ENCODE data around the gene ESYT1.

Gene ESYT1, protein sequence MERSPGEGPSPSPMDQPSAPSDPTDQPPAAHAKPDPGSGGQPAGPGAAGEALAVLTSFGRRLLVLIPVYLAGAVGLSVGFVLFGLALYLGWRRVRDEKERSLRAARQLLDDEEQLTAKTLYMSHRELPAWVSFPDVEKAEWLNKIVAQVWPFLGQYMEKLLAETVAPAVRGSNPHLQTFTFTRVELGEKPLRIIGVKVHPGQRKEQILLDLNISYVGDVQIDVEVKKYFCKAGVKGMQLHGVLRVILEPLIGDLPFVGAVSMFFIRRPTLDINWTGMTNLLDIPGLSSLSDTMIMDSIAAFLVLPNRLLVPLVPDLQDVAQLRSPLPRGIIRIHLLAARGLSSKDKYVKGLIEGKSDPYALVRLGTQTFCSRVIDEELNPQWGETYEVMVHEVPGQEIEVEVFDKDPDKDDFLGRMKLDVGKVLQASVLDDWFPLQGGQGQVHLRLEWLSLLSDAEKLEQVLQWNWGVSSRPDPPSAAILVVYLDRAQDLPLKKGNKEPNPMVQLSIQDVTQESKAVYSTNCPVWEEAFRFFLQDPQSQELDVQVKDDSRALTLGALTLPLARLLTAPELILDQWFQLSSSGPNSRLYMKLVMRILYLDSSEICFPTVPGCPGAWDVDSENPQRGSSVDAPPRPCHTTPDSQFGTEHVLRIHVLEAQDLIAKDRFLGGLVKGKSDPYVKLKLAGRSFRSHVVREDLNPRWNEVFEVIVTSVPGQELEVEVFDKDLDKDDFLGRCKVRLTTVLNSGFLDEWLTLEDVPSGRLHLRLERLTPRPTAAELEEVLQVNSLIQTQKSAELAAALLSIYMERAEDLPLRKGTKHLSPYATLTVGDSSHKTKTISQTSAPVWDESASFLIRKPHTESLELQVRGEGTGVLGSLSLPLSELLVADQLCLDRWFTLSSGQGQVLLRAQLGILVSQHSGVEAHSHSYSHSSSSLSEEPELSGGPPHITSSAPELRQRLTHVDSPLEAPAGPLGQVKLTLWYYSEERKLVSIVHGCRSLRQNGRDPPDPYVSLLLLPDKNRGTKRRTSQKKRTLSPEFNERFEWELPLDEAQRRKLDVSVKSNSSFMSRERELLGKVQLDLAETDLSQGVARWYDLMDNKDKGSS

DNA sequence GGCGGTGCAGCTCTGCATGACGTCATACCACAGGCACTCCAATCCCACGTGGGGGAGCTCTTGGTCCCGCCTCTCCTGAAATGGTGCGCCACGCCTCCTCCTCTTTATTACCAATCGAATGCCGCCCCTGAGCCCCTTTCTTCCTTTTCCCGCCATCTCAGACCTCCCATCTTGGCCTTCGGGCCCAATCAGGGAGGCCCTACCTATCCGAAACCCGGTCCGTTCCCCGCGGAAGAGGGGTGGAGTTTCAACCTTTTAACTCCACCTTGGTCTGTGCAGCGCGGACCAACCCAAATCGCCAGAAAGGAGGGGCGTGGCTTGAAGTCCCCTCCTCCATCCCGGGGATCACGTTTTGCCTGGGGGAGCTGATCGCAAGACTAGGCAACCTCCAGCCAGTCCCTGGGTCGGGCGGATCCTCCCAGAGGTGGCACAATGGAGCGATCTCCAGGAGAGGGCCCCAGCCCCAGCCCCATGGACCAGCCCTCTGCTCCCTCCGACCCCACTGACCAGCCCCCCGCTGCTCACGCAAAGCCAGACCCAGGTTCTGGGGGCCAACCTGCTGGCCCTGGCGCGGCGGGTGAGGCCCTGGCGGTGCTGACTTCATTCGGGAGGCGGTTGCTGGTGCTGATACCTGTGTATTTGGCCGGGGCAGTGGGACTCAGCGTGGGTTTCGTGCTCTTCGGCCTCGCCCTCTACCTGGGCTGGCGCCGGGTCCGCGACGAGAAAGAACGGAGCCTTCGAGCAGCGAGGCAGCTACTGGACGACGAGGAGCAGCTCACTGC is at the start of gene ESYT1:
TSS of gene ESYT1 (plus strand) at position 380 of the 782 bp plus-strand sequence. CDS start at position 433, 53 bp downstream.
- intact Hi-C loops (cut with DNase I) = loop anchor here (2.0 to 10.0 kb wide), 2 partner anchors 31 to 337 kb away; partner anchors contain the start of genes MYL6 and SPRYD4
- DNase-seq = peak; percentile 86 to 99 (median 96)

DNA sequence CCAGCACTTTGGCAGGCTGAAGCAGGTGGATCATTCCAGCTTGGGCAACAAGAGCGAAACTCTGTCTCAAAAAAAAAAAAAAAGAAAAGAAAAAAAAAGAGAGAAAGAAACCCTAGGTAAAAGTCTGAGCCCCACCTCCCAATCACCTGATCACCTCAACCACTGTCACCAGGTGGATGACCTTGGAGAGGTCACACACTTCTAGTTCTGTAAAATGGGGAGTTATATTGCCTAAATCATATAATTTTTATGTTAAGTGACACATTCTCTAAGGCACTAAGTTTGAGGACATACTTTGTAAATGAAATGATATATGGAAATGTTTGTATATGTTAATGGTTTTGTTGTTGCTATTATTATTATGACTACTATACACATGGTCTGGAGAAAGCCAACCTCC is 49.6 kb upstream of the ESYT1 start:
- intact Hi-C loops (cut with DNase I) = no loop called here
- DNase-seq = no peak

DNA sequence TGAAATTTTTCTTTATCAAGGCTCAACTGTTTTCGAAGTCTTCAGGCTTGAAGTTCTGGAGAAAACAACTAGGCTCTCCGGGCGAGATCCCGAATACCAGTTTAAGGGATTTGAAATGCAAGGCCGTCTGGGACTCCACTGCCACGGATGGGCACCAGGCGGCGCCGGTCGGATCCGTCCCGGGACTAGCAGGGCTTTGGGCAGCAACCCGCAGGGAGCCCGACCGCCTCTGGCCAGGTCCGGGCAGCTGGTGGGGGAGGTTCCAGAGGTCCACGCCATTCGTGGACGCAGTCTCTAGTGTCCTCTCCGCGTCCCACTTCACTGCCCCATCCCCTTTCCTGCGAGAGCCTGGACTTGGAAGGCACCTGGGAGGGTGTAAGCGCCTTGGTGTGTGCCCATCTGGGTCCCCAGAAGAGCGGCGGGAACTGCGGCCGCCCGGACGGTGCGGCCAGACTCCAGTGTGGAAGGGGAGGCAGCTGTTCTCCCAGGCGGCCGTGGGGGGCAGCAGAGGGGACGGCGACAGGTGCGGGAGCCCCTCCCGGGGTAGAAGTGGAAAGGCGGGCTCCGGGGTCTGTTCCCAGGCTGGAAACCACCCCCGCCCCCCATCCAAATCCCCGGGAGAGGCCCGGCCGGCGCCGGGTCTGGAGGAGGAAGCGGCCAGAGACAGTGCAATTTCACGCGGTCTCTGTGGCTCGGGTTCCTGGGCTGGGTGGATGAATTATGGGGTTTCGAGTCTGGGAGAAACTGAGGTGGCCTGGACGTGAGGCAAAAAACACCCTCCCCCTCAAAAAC is 48.9 kb upstream of the ESYT1 start:
- intact Hi-C loops (cut with DNase I) = no loop called here
- DNase-seq = peak; percentile 73 to 97 (median 84)

DNA sequence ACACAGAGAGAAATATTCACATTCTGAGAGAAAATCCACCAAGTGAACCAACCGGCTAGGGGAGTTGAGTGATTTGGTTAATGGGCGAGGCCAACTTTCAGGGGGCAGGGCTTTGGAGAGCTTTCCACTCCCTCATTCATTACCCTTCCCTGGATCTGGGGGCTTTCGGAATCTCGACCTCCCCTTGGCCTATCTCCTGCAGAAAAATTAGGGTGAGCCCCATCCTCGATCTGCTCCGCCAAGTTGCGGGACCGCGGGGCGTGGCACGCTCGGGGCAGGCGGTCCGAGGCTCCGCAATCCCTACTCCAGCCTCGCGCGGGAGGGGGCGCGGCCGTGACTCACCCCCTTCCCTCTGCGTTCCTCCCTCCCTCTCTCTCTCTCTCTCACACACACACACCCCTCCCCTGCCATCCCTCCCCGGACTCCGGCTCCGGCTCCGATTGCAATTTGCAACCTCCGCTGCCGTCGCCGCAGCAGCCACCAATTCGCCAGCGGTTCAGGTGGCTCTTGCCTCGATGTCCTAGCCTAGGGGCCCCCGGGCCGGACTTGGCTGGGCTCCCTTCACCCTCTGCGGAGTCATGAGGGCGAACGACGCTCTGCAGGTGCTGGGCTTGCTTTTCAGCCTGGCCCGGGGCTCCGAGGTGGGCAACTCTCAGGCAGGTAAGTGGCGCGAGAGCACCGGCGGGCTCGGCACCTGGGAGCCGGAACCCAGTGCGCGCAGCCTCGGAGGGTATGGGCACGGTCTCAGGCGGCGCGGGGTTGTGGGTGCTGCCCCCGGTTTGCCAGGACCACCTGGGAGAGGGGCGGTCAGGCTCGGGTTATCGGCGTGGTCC is 48.1 kb upstream of the ESYT1 start, which contains the start of gene ERBB3:
TSS of gene ERBB3 (plus strand) at position 443 of the 833 bp plus-strand sequence. CDS start at position 579, 136 bp downstream.
- intact Hi-C loops (cut with DNase I) = loop anchor here (5.0 kb wide), 2 partner anchors 37 to 38 kb away; partner anchors contain the start of genes RPL41, RPS26 and ZC3H10
- DNase-seq = peak; percentile 53 to 96 (median 76)

DNA sequence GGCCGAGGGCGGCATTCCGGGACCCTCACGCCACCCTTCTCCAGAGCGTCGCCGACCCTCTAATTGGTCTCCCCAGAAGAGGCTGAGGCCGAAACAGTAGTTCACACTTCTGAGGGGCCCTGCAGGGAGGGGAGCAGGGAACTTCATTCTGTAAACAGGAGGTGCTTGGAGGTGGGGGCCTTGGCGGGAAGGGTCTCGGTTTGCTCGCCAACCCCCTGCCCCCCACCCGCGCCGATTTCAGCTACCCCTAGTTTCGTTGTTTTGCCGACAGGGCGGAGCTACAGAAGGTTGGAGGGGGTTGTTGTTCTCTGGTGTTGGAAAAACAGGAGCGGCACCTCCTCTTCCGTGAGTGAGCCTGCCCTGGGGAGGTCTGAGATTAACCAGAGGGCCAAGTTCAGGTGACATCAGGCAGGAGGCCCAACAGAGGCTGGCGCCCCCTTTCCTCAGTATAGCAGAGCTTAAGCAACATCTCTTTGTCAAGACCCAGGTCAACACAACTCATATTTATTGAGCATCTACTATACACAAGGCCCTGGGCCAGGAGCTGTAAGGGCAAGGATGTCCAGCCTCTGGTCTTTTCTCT is 47.4 kb upstream of the ESYT1 start:
- peak in 1 of 10 donors; percentile 17 for DNase-seq
- intact Hi-C loops (cut with DNase I) = loop anchor here (5.0 kb wide), 2 partner anchors 37 to 38 kb away; partner anchors contain the start of genes RPL41, RPS26 and ZC3H10

DNA sequence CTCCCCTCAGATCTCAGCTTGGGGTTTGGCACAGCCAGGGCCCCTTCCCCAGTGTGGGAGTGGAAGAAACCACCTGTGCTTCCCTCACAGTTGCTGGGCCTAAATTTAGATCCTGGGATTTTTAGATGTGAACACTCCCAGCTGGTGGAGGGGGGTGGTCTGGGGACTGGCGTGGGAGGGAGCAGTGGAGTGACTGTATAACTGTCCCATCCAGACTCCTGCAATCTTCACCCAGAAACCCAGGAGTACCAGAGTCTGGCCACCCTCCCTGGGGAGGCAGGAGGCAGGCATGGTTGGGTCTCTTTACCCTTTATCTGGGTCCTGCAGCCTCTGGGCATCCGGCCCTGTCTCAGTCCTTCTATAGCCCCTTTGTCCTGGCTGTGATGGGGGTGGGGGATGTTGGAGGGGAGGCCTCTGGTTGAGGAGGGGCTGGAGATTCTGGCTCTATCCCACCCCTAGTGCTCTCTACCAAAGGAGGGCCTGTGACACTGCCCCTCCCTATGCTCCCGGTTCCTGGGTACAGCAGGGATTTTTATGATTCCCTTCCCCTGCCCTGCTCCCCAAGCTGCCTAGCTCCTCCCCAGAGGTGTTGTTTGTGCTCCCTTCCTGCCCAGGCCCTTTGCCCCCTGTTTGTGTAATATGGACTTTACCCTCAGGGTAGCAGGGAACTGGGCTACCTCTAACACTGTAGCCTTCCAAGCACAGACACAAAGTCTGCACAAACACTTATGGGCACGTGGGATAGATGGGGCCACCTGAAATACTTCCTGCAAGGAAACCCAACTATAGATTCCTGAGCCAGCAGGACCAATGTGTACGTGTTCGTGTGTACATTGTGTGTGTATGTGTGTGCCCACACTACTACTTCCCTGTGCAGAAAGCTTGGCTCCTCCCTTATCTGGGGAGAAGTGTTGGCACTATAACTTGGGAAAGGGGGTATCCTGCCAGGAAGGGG is 46.4 kb upstream of the ESYT1 start:
- intact Hi-C loops (cut with DNase I) = loop anchor here (5.0 kb wide), 2 partner anchors 36 to 39 kb away; partner anchors contain the start of genes RPL41, RPS26 and ZC3H10
- DNase-seq = peak in 9 of 10 donors; percentile 38 to 93 (median 56)

DNA sequence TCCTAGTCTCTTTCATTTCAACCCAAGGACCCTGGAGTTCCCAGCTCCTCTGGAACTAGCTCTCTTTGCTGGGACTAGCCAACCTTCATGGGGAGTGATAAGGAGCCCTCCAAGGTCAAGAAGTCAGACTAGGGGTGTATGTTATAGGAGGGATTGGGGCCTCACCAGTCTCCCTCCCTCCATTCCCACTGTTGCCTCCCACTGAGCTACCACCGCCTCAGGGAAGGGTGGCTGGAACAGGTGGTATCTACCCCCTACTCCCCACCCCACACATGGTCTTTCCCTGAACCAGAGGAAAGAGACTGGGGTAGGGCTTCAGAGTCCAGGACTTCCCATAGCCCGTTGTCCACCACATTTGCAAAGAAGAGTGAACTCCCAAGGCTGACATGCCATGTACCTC is 45.7 kb upstream of the ESYT1 start:
- intact Hi-C loops (cut with DNase I) = loop anchor here (5.0 kb wide), 2 partner anchors 35 to 40 kb away; partner anchors contain the start of genes RPL41, RPS26 and ZC3H10
- DNase-seq = peak in 2 of 10 donors; percentile 16 to 19

DNA sequence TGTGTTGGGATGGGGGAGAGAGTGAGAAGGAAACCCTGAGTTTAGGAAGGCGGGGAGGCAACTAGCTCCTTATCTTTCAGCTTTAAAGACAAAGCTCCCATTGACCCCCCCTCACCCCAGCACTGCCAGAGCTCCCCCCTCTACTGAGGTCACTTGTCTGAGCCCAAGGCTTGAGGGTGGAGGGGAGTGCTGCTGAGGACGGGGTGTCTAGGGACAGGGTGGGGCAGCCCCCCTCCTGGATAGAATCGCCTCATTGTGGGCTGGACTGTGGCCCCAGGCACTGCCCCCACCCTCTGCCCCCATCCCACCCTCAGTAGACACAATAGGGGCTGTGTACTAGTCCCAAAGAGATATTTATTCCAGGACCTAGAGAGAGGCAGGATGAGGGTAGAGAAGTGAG is 45.1 kb upstream of the ESYT1 start:
- peak; percentile 71 to 98 (median 84) for DNase-seq

DNA sequence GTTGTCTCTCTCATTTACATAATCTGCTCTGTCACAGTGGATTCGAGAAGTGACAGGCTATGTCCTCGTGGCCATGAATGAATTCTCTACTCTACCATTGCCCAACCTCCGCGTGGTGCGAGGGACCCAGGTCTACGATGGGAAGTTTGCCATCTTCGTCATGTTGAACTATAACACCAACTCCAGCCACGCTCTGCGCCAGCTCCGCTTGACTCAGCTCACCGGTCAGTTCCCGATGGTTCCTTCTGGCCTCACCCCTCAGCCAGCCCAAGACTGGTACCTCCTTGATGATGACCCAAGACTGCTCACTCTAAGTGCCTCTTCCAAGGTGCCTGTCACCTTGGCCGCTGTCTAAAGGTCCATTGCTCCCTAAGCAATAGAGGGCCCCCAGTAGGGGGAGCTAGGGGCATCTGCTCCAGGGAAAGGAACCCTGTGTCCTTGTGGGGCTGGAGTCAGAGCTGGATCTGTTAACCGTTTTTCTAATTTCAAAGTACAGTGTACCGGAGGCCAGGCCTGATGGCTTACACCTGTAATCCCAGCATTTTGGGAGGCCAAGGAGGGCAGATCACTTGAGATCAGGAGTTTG is 43.0 kb upstream of the ESYT1 start:
- DNase-seq = peak in 2 of 10 donors; percentile 21 to 79
- intact Hi-C loops (cut with DNase I) = loop anchor here (5.0 kb wide), 2 partner anchors 32 to 43 kb away; partner anchors contain the start of genes RPL41, RPS26 and ZC3H10

More for the DNA sequence above, 45.1 kb upstream of the ESYT1 start:
- intact Hi-C loops (cut with DNase I) = loop anchor here (5.0 kb wide), 2 partner anchors 34 to 41 kb away; partner anchors contain the start of genes RPL41, RPS26 and ZC3H10

DNA sequence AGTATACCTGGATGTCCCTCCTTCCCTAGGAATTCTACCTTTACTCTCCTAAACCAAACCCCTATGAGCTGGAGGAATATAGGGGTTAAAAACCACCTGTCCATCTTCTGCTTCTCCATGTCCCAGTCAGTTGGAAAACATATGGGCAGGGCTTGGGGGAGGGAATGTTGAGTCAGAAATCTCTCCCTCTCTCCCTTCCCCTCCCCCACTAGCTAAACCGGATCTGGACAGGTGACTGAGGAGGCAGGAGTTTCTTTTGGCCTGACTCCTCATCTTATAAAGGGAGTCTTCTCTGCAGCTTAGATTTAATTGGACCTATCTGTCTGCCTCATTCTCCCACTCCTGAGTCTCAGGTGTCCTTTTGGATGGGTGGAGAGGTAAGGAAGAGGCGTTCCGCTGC is 42.0 kb upstream of the ESYT1 start:
- intact Hi-C loops (cut with DNase I) = no loop called here
- no peak for DNase-seq

DNA sequence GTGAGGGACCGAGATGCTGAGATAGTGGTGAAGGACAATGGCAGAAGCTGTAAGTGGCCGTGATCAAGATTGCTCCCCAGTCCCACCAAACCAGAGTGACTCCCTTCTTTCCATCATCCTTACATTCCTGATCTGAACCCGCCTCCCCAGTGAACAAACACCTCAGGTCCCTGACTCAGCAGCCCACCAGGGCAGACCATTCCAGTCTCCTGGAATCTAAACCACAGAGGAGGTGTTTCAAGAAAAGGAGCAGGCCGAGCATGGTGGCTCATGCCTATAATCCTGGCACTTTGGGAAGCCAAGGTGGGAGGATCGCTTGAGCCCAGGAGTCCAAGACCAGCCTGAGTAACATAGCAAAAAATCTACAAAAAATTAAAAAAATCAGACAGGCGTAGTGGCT is 41.5 kb upstream of the ESYT1 start:
- intact Hi-C loops (cut with DNase I) = no loop called here
- DNase-seq = no peak

DNA sequence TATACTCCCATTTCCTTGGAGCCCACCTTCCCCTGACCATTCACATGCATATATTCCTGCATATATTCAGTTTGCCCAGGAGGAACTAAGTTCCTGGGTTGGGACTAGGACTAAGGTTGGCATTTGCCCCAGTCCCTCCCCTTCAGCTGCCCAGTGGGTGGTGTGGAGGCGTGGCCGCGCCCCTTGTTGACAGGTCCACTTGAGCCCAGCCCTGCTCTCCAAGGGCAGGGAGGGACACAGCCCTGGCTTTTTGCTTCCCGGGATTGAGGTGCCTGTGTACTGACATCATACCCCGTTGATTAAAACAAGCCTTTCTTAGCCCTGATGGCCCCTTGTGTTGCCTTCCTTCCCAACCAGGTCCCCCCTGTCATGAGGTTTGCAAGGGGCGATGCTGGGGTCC is 40.8 kb upstream of the ESYT1 start:
- peak in 3 of 10 donors; percentile 28 to 86 (median 58) for DNase-seq

DNA sequence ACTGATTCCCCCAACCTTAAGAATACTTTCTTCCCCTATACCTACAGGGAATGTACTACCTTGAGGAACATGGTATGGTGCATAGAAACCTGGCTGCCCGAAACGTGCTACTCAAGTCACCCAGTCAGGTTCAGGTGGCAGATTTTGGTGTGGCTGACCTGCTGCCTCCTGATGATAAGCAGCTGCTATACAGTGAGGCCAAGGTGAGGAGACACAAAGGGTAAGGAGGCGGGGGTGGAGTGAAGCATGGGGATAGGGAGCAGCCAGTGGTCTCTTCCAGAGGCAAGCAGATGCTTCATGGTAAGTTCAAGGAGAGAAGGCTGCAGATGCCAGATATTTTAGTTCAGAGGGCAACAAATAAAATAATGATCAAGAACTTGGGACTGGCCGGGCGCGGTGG is 30.3 kb upstream of the ESYT1 start:
- intact Hi-C loops (cut with DNase I) = no loop called here
- no peak for DNase-seq

More for the DNA sequence above, 40.8 kb upstream of the ESYT1 start:
- intact Hi-C loops (cut with DNase I) = no loop called here

DNA sequence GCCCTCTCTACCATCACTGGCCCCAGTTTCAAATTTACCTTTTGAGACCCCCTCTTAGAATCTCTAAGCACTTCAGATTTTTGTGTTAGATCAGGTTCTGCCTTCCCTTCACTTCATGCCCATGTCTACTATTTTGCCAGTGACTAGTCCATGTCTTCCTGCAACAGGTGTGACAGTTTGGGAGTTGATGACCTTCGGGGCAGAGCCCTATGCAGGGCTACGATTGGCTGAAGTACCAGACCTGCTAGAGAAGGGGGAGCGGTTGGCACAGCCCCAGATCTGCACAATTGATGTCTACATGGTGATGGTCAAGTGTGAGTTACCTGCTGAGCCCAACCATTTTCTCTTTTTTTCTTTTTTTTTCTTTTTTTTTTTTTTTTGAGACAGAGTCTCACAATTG is 29.5 kb upstream of the ESYT1 start:
- DNase-seq = no peak
- intact Hi-C loops (cut with DNase I) = no loop called here

DNA sequence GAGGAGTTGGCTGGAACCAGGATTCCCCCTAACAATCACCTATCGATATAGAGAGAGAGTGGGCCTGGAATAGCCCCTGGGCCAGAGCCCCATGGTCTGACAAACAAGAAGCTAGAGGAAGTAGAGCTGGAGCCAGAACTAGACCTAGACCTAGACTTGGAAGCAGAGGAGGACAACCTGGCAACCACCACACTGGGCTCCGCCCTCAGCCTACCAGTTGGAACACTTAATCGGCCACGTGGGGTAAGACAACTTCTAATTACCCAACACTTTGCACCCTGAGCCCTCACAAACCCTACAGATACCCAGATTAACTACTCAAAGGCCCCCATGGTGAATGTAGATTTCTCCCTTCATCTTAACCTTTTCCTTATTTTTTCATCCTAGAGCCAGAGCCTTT is 28.3 kb upstream of the ESYT1 start:
- intact Hi-C loops (cut with DNase I) = loop anchor here (5.0 kb wide), 1 partner anchor 52 kb away; no protein-coding TSS in a partner anchor
- no peak for DNase-seq
